ENCODE data around the gene SMIM32.

SMIM32 gene

GRCh38 chr5:136202469-136203205 lies 9.7 kb upstream of the SMIM32 start:
- DNase-seq (ENCODE audit: low read depth) = no peak
- no peak for TF ChIP-seq CTCF (conservative IDR thresholded peaks at IDR 0.05; ENCODE audit: low read depth, low read length)
- no peak overlapping the region for H3K4me3 ChIP-seq (ENCODE audit: low read length)

- H3K4me3 ChIP-seq (ENCODE audit: low read length) = no peak overlapping the region
- no peak for DNase-seq (ENCODE audit: low read depth)
- no peak for TF ChIP-seq CTCF (conservative IDR thresholded peaks at IDR 0.05; ENCODE audit: low read depth, low read length)
Observed at GRCh38 chr5:136201870-136202269, 8.9 kb upstream of the SMIM32 start.

- no peak overlapping the region for H3K4me3 ChIP-seq (ENCODE audit: low read length)
- no peak for TF ChIP-seq CTCF (conservative IDR thresholded peaks at IDR 0.05; ENCODE audit: low read depth, low read length)
- DNase-seq (ENCODE audit: low read depth) = no peak
Observed at GRCh38 chr5:136200761-136201160, 7.8 kb upstream of the SMIM32 start.

- DNase-seq (ENCODE audit: low read depth) = no peak
- no peak overlapping the region for H3K4me3 ChIP-seq (ENCODE audit: low read length)
- TF ChIP-seq CTCF (conservative IDR thresholded peaks at IDR 0.05; ENCODE audit: low read depth, low read length) = no peak
Observed at GRCh38 chr5:136200130-136200529, 7.2 kb upstream of the SMIM32 start.

- no peak for TF ChIP-seq CTCF (conservative IDR thresholded peaks at IDR 0.05; ENCODE audit: low read depth, low read length)
- no peak for DNase-seq (ENCODE audit: low read depth)
- H3K4me3 ChIP-seq (ENCODE audit: low read length) = no peak overlapping the region
Observed at GRCh38 chr5:136199408-136199807, 6.4 kb upstream of the SMIM32 start.

- no peak for TF ChIP-seq CTCF (conservative IDR thresholded peaks at IDR 0.05; ENCODE audit: low read depth, low read length)
- DNase-seq (ENCODE audit: low read depth) = no peak
- no peak overlapping the region for H3K4me3 ChIP-seq (ENCODE audit: low read length)
Observed at GRCh38 chr5:136198453-136198852, 5.5 kb upstream of the SMIM32 start.

GRCh38 chr5:136197462-136198142 lies 4.6 kb upstream of the SMIM32 start:
- DNase-seq (ENCODE audit: low read depth) = no peak
- H3K4me3 ChIP-seq (ENCODE audit: low read length) = no peak overlapping the region
- TF ChIP-seq CTCF (conservative IDR thresholded peaks at IDR 0.05; ENCODE audit: low read depth, low read length) = no peak
